C4-2B (cell line): ENCODE data around the gene RAB36.

Experiments used
- CTCF ChIP-seq: fragments of 450-650 bp; conservative IDR thresholded peaks from 2 replicates; pipeline ENCODE4 v1.5.1; 2017; ENCODE audit warnings: mild to moderate bottlenecking
- ZFX ChIP-seq: fragments of 450-650 bp; IDR thresholded peaks from 2 replicates; pipeline ENCODE4 v1.6.1; 2017

- no peak for TF ChIP-seq CTCF
- TF ChIP-seq ZFX: no peak
Observed at GRCh38 chr22:23175817-23176644, 30.8 kb downstream of the RAB36 start.
